ENCODE data around the gene POLN. TPM values are rescaled to one million over a fixed set of nuclear protein-coding genes. Genes with fewer than 3 reads are reported as not detected.
A peak's percentile ranks its signal among the peaks of the same experiment; 100 is the strongest.
"Not testable (repeated sequence)": the region's sequence is repeated elsewhere in the genome, so short reads cannot be mapped to it uniquely, and the experiment has no call there.

POLN gene
- total RNA-seq, 1 experiment from 2014 or later, result 0.50 TPM

DNA sequence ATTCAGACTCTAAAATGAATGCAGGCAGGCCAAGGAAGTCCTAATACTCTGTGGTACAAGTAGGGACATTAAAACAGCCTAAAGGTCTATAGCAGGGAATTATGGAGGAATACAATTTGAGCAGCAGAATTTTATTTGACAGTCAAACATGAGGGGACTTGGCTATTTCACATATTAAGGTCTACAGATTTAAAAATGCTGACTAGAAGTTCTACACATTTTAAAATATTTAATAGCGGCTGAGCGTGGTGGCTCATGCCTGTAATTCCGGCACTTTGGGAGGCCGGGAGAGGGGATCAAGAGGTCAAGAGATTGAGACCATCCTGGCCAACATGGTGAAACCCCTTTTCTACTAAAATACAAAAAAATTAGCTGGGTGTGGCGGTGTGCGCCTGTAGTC lies 10.8 kb downstream of the POLN start:
- DNase-seq (ENCODE audit: extremely low read depth, low read depth), result no peak

- DNase-seq (ENCODE audit: extremely low read depth, low read depth), result no peak
Measured at GRCh38 chr4:2226261-2226660, 15.7 kb downstream of the POLN start.

- no peak for DNase-seq (ENCODE audit: extremely low read depth, low read depth)
Measured at GRCh38 chr4:2222838-2223237, 19.1 kb downstream of the POLN start.

DNA sequence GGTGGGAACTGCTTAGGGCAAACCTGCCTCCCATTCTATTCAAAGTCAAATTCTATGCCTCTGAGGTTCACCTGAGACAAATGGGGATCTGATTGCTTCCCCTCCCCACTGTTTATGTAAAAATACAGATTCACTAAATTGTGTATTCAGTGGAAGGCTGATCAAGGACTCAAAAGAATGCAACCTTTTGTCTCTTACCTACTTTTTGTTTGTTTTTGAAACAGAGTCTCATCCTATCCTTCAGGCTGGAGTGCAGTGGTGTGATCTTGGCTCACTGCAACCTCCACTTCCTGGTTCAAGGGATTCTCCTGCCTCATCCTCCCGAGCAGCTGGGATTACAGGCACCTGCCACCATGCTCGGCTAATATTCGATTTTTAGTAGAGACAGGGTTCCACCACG lies 20.5 kb downstream of the POLN start:
- not testable (repeated sequence) for DNase-seq (ENCODE audit: extremely low read depth, low read depth)

- DNase-seq (ENCODE audit: extremely low read depth, low read depth), result peak; percentile 69
Measured at GRCh38 chr4:2220016-2220630, 21.8 kb downstream of the POLN start.

DNA sequence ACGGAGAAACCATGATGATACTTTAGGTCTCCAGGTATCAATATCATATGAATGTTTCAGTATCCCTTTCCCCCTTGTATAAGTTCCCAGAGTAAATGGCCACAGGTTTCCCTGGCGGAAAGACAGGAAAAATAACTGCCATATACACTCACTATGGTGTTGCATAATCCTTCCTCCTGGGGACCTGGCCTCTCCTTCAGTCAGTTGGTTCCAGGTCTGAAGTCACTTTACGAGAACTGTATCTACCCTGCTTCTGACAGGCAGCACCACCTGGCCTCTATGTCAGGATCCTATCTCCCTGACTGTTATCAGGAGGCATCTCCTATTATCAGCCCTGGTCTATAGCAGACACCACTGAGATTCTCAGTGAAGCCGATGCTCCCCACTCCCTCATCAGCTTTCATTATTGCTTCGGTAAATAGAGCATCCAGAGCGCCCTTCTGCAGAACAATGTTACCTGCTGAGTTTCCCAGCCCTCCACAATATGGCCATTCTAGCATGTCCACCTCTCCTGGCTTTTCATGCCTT lies 22.6 kb downstream of the POLN start:
- DNase-seq (ENCODE audit: extremely low read depth, low read depth), result no peak

GRCh38 chr4:2218436-2218835 lies 23.5 kb downstream of the POLN start:
- no peak for DNase-seq (ENCODE audit: extremely low read depth, low read depth)

DNA sequence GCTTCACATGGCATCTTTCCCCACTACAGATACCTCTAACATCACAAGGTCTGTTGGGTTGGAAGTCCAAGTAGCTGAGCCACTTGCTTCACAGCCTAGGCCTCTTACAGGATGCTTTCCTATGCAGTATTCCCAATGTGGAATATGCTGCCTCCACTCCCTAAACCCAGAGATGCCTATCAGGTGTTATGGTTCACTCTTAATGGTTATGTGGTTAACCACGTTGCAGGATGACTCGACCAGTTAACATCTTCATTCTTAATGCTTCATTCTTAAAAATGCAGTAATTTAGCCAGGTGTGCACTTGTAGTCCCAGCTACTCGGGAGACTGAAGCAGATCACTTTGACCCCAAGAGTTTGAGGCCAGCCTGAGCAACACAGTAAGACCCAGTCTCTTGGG lies 24.2 kb downstream of the POLN start:
- no peak for DNase-seq (ENCODE audit: extremely low read depth, low read depth)

- no peak for DNase-seq (ENCODE audit: extremely low read depth, low read depth)
Measured at GRCh38 chr4:2212831-2213230, 29.1 kb downstream of the POLN start.

DNA sequence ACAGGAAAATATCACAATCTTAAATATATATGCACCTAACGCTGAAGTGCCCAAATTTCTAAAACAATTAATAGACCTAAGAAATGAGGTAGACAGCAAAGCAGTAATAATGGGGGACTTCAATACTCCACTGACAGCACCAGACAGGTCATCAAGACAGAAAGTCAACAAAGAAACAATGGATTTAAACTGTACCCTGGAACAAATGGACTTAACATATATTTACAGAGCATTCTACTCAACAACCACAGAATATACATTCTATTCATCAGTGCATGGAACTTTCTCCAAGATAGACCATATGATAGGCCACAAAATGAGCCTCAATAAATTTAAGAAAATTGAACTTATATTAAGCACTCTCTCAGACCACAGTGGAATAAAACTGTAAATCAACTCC lies 39.1 kb downstream of the POLN start:
- DNase-seq (ENCODE audit: extremely low read depth, low read depth), result not testable (repeated sequence)

GRCh38 chr4:2194496-2194895 lies 47.4 kb downstream of the POLN start:
- no peak for DNase-seq (ENCODE audit: extremely low read depth, low read depth)

DNA sequence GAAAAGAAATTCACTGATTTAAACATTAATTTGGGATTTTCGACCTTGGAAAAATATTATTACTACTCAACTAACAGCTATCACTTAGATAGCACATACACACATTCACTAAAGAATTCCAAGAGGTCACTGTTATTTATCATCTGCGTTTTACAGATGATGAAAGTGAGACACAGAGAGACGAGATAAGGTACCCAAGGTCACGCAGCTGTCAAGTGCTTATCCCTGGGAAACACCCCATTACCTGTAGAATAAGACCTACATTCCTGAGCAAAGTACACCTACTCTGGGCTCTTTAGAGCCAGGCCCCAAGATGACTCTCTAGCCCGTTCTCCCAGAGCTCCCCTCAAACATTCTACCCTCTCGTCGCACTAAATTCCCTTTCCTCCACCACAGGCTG lies 48.6 kb downstream of the POLN start:
- no peak for DNase-seq (ENCODE audit: extremely low read depth, low read depth)

DNA sequence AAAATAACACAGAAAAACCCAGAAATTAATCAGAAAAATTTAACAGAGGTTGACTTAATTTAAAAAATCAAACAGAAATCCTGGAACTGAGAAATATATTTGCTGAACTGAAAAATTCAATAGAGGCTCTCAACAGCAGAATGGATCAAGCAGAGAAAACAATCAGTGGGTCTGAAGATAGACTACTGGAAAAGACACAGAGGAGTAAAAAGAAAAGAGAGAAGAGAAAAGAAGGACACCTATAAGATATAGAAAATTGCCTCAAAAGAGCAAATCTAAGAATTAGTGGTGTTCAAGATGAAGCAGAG lies 55.1 kb downstream of the POLN start:
- no peak for DNase-seq (ENCODE audit: extremely low read depth, low read depth)

DNA sequence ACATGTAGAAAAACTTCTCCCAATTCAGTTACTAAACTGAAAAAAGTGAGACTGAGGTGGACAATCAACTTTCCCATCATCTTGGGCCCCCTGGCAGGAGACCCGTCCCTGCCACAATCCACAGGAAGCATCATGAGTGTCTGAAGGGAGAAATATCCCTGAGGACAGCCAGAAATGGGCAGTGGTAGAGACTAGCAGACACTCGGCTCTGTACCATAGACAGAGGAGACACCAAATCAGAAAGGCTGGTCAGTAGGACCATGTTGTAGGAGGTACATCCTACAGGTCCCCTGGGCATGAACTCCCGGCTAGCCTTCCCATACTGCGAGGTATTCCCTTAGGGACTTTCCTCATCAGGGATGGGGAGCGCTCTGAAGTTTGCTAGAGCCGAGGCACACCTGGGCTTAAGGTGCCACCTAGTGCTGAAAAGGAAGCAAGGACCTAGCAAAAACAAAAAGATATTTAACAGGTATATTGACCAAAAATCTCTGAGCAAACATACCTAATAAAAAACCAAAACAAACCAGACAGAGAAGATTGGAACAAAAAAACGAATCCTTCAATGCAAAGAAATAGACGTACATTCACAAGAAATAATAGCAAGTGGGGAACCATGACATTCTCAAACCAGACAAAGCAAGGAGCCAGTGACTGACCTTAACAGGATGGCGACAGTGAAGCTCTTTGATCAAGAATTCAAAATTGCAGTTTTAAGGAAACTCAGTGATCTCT lies 55.6 kb downstream of the POLN start:
- DNase-seq (ENCODE audit: extremely low read depth, low read depth), result peak; percentile 25

DNA sequence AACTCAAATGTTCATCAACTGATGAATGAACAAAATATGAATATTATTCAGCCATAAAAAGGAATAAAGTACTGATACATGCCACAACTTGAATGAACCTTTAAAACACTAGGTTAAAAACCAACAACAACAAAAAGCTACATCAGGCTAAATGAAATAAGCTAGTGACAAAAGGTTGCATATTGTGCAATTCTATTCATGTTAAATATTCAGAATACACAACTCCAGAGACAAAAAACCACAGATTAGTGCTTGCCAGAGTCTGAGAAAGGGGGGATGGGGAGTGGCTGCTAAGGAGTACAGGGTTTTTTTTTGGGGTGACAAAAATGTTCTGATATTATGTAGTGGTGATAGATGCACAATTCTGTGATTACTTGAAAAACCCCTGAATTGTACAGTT lies 58.5 kb downstream of the POLN start:
- DNase-seq (ENCODE audit: extremely low read depth, low read depth), result no peak

DNA sequence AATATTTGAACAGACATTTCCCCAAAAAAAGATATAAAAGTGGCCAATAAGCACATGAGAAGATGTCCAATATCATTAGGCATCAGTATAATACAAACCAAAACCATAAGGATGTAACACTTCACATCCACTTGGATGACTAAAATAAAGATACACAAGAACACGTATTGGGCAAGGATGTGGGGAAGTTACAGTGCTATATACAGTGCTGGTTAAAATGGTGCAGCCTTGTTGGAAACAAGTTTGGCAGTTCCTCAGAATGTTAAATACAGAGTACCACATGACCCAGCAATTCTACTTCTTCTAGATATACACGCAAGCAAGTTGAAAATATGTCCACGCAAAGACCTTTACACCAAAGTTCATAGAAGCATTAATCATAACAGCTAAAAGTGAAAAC lies 58.9 kb downstream of the POLN start:
- no peak for DNase-seq (ENCODE audit: extremely low read depth, low read depth)

GRCh38 chr4:2180410-2180809 lies 61.5 kb downstream of the POLN start:
- no peak for DNase-seq (ENCODE audit: extremely low read depth, low read depth)

DNA sequence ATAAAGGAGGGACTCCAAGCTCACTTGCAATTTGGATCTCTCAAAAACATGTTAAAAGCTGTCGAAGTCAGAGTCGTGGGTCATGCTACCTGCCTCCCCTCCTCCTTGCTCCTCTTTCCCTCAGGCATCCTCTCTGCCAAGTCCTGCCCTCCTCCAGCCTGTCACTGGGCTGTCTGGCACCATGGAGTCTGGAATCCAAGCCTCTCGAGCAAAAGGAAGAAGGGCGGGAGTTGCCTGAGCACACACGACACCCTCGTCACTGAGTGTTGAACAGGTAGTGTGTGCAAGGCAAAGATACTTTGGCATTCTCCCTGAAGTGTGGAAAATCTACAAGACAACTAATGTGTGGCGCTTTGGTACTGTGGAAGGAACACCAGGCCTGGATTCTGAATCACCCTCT lies 62.2 kb downstream of the POLN start:
- DNase-seq (ENCODE audit: extremely low read depth, low read depth), result no peak

GRCh38 chr4:2178986-2179385 lies 62.9 kb downstream of the POLN start:
- no peak for DNase-seq (ENCODE audit: extremely low read depth, low read depth)

DNA sequence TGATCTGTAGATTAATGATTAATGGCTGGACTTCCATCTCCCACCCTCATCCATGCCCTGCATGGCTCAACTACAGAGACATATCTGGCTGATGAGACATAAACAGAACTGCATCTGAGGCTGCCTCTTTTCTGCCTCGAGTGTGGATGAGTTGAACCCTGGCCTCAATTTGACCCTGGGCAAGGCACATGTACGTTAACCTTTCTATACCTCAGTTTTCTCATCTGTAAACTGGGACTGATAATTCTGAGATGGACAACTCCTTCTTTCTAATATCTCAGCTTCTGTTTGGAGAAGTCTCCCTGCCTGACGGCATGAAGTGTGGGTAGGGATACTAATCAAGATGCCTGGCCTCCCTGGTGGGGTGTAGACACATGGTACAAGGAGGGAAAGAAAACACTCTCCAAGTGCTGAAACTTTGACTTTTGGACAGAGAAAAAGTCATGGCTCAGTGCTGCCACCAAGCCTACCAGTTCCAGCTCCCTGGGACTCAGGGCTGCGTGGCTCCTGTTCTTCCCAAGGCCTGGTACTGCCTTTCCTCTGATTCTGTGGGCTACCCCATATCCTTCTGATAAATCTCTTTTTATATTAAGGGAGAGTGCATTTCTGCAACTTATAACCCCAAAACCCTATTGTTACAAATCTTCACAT lies 64.4 kb downstream of the POLN start:
- DNase-seq (ENCODE audit: extremely low read depth, low read depth), result no peak

DNA sequence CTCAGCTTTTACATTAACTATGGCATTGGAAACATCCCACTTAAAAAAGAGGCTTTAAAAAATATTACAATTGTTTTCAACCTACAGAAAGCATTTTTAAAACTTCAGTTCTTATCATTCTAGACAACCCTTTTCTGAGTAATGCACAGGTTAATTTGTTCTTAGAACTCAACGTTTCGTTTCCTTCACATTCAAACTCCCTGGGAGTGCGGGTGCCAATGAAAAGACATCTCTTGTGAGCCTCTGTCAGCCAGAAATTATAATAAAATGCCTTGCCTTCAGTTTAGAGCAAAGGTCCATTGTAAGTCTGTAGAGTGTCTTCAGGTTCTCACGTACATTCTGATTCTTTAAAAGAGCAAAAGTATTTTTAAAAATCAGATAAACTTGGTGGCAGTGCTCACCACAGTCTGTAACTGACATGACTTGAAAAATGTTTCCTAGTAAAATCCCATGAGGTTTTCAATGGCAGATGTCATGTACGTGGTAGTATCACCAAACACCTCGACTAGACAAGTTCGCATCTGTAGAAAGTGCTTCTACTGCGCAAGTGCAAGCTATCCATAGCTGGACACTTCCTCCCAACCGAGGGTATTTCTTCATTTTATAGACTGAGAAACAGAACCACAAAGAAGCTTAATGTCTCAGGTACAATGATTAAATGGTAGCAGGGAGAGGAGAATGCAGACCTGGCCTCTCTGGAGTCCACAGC lies 65.8 kb downstream of the POLN start:
- DNase-seq (ENCODE audit: extremely low read depth, low read depth), result no peak
